Ascending aorta (tissue), 2 donors: ENCODE measurements around the gene PAGE2B. TPM values are rescaled to one million over a fixed set of nuclear protein-coding genes. Genes with fewer than 3 reads are reported as not detected.
A peak's percentile ranks its signal among the peaks of the same experiment; 100 is the strongest.
"Not testable (repeated sequence)": the region's sequence is repeated elsewhere in the genome, so short reads cannot be mapped to it uniquely, and the experiment has no call there.

Experiments used
- DNase-seq, 2 donors: peaks; one replicate each; pipeline ENCODE4 v3.0.0-alpha.2; 2019; ENCODE audit warnings: low spot score in 2 of 2
- H3K27ac ChIP-seq, 2 donors: fragments of 200-600 bp; sonication (generic); one replicate each; pipeline ENCODE4 v1.5.1; 2016 to 2017; ENCODE audit warnings: mild to moderate bottlenecking in 1 of 2
- H3K27me3 ChIP-seq: fragments of 200-600 bp; sonication (generic); one replicate; pipeline ENCODE4 v1.5.1; 2017
- H3K36me3 ChIP-seq, 2 donors: fragments of 200-600 bp; sonication (generic); one replicate each; pipeline ENCODE4 v1.5.1; 2016
- H3K4me1 ChIP-seq, 2 donors: fragments of 200-600 bp; sonication (generic); one replicate each; pipeline ENCODE4 v1.5.1; 2016 to 2017; ENCODE audit warnings: mild to moderate bottlenecking in 1 of 2
- H3K4me3 ChIP-seq, 2 donors: fragments of 200-600 bp; sonication (generic); one replicate each; pipeline ENCODE4 v1.5.1; 2016 to 2017; ENCODE audit warnings: mild to moderate bottlenecking in 1 of 2
- H3K9me3 ChIP-seq, 2 donors: fragments of 200-600 bp; sonication (generic); one replicate each; pipeline ENCODE4 v1.5.1; 2016
- intact Hi-C: fragments of 100-400 bp; cut with DNase I; formaldehyde crosslinking; loops from one replicate; pipeline ENCODE4 v1.15.1; 2023
- total RNA-seq: library from RNA; depleted of rRNA; stranded (reverse); fragments of >200 nt; gene quantifications from one replicate; pipeline ENCODE4 v1.1.0, GENCODE V29; 2016
- TF ChIP-seq, protein P1 (sequence below), 3 experiments: fragments of 200-600 bp in 2 of 3; fragments of 450-650 bp in 1 of 3; sonication (generic) in 2 of 3; IDR thresholded peaks; one replicate each; pipeline ENCODE4 v1.5.1; 2016 to 2019; ENCODE audit warnings: antibody characterized with exemption in 3 of 3, mild to moderate bottlenecking in 1 of 3, moderate library complexity in 1 of 3

Gene PAGE2B
- total RNA-seq, 1 donor from 2014 or later, result not detected

DNA sequence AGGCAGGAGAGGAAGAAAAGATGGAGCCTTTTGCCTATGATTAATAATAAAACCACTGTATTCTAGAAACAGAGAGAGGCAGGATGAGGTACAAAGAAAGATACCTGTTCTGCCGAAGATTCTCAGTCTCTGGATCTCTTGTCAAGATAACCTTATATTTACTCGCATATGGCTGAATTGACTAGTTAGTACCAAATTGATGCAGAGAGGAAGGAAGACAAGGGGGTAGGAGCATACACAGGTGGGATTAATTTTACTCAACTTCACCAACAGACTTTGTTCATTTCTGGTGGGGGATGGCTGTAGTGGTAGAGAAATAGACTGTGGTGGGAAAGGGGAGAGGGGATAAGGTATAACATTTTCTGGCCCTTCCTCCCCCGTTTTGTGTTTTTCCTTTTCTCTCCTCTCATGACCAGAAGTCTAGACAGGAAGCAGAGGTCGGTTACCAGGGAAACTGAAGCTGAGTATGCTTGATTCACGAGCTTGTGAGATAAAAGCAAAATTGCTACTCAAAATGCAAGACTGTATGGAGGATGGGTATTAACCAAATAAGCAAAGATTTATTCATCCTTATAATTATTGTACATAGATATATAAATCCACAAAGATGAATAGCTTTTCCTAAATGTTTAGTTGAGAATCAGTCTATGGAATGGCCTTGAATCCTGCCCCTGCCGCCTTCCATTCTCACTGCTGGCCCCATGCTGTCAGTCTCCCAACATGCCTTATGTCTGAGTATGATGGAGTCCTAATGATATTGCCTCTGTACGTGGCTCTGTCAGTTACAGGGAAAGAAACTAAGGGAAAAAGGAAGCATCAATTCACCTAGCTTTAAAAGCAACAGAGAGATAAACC is 17.8 kb upstream of the PAGE2B start:
- DNase-seq, result no peak
- Histone ChIP-seq H3K4me1 (no peaks in the 10 kb centered on the region), H3K27me3 (no peaks in the 10 kb centered on the region), H3K27ac (no peak overlapping the region), H3K36me3 (no peaks in the 10 kb centered on the region), H3K4me3 (peak overlapping the region in 1 of 2 donors; percentile 58), H3K9me3 (no peaks in the 10 kb centered on the region)
- intact Hi-C loops, result loop anchor here (2.0 to 5.0 kb wide), 3 partner anchors 56 to 810 kb away; partner anchors contain the start of gene APEX2
- TF ChIP-seq, protein P1, sequence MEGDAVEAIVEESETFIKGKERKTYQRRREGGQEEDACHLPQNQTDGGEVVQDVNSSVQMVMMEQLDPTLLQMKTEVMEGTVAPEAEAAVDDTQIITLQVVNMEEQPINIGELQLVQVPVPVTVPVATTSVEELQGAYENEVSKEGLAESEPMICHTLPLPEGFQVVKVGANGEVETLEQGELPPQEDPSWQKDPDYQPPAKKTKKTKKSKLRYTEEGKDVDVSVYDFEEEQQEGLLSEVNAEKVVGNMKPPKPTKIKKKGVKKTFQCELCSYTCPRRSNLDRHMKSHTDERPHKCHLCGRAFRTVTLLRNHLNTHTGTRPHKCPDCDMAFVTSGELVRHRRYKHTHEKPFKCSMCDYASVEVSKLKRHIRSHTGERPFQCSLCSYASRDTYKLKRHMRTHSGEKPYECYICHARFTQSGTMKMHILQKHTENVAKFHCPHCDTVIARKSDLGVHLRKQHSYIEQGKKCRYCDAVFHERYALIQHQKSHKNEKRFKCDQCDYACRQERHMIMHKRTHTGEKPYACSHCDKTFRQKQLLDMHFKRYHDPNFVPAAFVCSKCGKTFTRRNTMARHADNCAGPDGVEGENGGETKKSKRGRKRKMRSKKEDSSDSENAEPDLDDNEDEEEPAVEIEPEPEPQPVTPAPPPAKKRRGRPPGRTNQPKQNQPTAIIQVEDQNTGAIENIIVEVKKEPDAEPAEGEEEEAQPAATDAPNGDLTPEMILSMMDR (IDR thresholded peaks at IDR 0.05), result no peak

DNA sequence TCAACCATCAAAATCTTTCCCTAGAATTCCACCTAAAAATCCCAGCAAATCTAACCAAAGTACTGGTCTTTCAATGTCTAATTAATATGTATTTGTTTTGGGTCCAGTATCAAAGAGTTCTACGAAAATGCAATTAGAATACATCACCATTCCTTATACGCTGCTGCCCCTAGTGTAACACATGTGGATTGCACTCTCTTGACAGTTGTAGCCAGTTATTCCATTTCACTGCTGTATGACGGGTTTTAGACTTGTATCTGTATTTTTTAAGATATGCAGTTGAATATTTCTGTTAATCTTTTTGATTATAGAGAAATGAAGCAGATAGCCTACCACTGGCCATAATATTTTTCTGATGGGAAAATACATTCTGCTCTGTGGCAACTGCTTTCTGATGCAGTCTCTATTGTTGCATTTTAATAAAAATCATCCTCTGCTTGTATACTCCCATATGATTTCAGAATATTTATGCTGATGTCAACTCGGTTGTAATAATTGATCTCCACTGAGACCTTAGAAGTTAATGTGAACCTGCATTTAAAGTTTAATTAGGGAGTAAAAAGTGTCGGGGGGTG is 17.1 kb upstream of the PAGE2B start:
- intact Hi-C loops, result loop anchor here (2.0 to 5.0 kb wide), 3 partner anchors 57 to 810 kb away; partner anchors contain the start of gene APEX2
- H3K9me3 ChIP-seq, result no peaks in the 10 kb centered on the region

DNA sequence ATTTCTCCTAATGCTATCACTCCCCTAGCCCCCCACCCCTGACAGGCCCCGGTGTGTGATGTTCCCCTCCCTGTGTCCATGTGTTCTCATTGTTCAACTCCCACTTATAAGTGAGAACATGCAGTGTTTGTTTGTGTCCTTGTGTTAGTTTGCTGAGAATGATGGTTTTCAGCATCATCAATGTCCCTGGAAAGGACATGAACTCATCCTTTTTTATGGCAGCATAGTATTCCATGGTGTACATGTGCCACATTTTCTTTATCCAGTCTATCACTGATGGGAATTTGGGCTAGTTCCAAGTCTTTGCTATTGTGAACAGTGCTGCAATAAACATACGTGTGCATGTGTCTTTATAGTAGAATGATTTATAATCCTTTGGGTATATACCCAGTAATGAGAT is 7.7 kb upstream of the PAGE2B start:
- H3K27ac ChIP-seq, DNase-seq, H3K4me3 ChIP-seq, H3K36me3 ChIP-seq, H3K27me3 ChIP-seq, H3K9me3 ChIP-seq, intact Hi-C loops, H3K4me1 ChIP-seq: not testable (repeated sequence)

More for the DNA sequence above, 17.1 kb upstream of the PAGE2B start:
- H3K4me3 ChIP-seq, result peak overlapping the region in 1 of 2 donors; percentile 58
- DNase-seq, result peak in 1 of 2 donors; percentile 62
- no peaks in the 10 kb centered on the region for H3K36me3 ChIP-seq
- no peaks in the 10 kb centered on the region for H3K4me1 ChIP-seq
- no peaks in the 10 kb centered on the region for H3K27me3 ChIP-seq
- no peak overlapping the region for H3K27ac ChIP-seq
- TF ChIP-seq, protein P1 (IDR thresholded peaks at IDR 0.05), result peak; percentile 36 to 79 (median 71)

DNA sequence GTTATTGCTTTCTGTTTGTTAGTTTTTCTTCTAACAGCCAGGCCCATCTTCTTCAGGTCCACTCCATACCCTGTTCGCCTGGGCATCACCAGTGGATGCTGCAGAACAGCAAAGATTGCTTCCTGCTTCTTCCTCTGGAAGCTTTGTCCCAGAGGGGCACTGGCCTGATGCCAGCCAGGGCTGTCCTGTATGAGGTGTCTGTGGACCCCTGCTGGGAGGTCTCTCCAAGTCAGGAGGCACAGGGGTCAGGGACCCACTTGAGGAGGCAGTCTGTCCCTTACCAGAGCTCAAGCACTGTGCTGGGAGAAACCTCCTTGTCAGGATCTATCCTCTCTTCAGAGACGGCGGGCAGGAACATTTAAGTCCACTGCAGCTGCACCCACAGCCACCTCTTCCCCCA is 2.5 kb upstream of the PAGE2B start:
- Histone ChIP-seq H3K9me3 (no peaks in the 10 kb centered on the region), H3K27me3 (no peaks in the 10 kb centered on the region), H3K27ac (no peak overlapping the region), H3K36me3 (no peaks in the 10 kb centered on the region), H3K4me1 (no peaks in the 10 kb centered on the region), H3K4me3 (no peak overlapping the region)
- intact Hi-C loops, result no loop called here
- TF ChIP-seq, protein P1 (IDR thresholded peaks at IDR 0.05), result no peak
- no peak for DNase-seq

DNA sequence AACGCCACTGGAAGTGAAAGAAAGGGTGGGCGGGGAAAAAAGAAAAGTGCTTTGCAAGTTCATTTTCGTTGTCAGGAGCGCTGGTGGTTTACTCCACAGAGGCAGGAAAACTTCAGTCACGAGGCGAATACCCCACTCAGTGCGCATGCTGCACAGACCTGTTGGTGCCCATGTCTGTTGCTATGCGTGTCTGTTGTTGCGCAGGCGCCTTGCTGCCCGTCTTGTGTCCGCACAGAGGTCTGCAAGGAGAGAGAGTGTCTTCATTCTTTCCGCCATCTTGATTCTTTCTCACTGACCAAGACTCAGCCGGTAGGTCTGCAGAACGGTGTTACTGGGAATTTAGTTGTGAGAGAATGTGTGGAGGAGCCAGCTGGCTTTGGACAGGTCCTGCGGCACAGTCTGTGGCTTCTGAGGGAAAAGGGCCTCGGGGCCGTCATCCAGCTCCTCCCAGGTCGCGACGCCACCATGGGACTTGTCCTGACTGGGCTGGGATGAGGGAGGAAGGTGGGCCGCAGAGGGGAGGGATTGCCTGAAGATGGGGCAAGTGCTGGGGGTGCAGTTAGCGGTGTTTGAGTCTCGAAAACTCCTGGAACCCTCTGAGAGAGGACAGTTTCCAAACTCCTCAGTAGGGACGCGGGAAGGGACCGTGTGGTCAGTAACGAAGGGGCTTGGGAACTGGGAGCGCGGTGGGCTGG is 14.1 kb downstream of the PAGE2B start, which contains the start of gene PAGE2:
Gene PAGE2 (plus strand): TSS at position 224 of the 695 bp plus-strand sequence. CDS start 1,003 bp downstream, outside the sequence.
- H3K4me1 ChIP-seq, result no peaks in the 10 kb centered on the region
- no peaks in the 10 kb centered on the region for H3K27me3 ChIP-seq
- no peak for DNase-seq
- no peaks in the 10 kb centered on the region for H3K9me3 ChIP-seq
- TF ChIP-seq, protein P1 (IDR thresholded peaks at IDR 0.05), result no peak
- H3K27ac ChIP-seq, result no peak within 1 kb of the TSS
- H3K4me3 ChIP-seq, result no peak within 1 kb of the TSS
- H3K36me3 ChIP-seq, result no peaks in the 10 kb centered on the region
- intact Hi-C loops, result no loop called here
